Fibroblast of mammary gland (primary cell): ENCODE measurements around the gene DAB2IP.

Experiments used
- DNase-seq: peaks from one replicate; pipeline ENCODE4 v3.0.0-alpha.2; 2010; ENCODE audit warnings: low read depth
- H3K4me3 ChIP-seq: 2 replicates; pipeline ENCODE4 v1.5.1; 2011; ENCODE audit warnings: low read depth, mild to moderate bottlenecking, low read length, moderate library complexity; ENCODE audit not compliant: control insufficient read depth
- TF ChIP-seq, protein P1 (sequence below): conservative IDR thresholded peaks from 2 replicates; pipeline ENCODE4 v1.5.1; 2011; ENCODE audit warnings: low read depth, low read length, inconsistent platforms; ENCODE audit not compliant: control insufficient read depth, insufficient read depth

The DAB2IP gene

GRCh38 chr9:121811751-121812150, 160.3 kb downstream of the DAB2IP start:
- no peak overlapping the region for H3K4me3 ChIP-seq
- no peak for DNase-seq
- TF ChIP-seq, protein P1, sequence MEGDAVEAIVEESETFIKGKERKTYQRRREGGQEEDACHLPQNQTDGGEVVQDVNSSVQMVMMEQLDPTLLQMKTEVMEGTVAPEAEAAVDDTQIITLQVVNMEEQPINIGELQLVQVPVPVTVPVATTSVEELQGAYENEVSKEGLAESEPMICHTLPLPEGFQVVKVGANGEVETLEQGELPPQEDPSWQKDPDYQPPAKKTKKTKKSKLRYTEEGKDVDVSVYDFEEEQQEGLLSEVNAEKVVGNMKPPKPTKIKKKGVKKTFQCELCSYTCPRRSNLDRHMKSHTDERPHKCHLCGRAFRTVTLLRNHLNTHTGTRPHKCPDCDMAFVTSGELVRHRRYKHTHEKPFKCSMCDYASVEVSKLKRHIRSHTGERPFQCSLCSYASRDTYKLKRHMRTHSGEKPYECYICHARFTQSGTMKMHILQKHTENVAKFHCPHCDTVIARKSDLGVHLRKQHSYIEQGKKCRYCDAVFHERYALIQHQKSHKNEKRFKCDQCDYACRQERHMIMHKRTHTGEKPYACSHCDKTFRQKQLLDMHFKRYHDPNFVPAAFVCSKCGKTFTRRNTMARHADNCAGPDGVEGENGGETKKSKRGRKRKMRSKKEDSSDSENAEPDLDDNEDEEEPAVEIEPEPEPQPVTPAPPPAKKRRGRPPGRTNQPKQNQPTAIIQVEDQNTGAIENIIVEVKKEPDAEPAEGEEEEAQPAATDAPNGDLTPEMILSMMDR, result no peak

DNA sequence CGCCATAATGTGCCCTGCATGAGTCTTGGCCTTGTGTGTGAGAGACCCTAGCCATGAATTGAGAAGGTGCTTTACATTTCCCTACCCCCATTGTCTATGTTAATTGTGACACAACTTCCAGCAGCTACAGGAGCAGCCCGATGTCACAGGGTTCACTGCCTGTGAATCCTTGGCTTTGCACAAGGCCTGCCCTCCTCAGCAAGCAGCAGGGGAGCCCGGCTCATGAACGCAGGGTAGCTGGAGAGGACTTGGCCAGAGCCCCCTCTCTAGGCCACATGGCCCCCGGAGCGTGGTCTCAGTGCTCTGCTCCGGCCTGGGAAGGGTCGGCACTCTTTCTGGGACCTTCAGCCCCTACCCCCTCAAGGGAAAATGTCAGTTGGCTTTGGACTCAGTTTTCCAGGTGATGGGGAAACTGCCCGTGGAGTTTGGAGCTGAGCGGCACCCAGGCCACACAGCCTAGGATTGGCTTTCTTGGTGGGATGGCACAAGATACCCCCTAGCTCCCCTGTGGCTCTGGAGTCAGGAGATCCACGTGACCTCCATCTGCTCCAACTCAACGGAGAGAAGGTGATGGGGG, 160.8 kb downstream of the DAB2IP start:
- no peak overlapping the region for H3K4me3 ChIP-seq
- TF ChIP-seq, protein P1, result no peak
- no peak for DNase-seq

DNA sequence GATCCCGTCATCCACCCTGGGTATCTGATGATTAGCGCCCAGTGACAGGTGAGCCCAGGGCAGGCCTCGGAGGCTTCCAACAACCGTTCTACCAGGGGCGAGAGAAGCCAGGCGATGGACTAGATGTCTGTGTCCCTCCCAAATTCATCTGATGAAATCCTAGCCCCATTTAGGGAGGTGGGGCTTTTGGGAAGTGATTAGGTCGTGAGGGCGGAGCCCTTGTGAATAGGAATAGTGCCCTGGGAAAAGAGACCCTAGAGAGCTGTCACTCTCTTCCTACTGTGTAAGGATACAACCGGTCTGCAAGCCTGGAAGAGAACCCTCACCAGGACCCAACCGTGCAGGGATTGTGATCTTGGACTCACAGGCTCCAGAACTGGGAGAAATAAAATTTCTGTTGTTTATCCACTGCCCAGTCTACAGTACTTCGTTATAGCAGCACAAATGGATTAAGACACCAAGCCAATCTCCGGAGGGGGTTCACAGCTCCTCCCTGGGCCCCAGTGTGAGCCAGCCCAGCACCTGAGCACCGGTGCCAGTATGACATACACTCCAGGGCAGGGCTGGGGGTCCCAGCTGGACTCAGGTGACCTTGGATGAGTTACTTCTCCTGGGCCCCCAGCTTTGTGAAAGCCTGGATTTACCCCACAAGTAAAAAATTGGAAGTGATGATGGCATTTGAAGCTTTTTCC, 162.2 kb downstream of the DAB2IP start:
- no peak for DNase-seq
- TF ChIP-seq, protein P1, result no peak

DNA sequence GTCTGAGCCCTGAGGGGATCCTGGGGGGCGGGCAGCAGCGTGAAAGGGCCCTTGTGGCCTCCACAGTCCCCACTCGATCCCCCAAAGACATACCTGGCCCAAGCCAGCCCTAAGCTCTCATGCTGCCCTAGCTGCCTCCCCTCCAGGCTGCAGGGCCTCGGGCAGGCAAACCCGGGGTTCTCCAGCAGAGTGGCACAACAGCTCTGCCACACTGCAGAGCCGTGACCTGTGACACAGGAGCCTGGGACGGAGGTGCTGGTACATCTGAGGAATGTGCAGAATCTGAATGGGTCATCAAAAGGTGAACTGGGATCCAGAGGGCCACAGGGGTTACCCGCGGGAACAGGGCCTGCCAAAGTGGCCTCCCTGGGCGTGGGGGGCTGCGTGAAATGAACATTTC, 163.2 kb downstream of the DAB2IP start:
- H3K4me3 ChIP-seq, result no peak overlapping the region
- TF ChIP-seq, protein P1, result no peak
- no peak for DNase-seq

More for the DNA sequence above, 162.2 kb downstream of the DAB2IP start:
- no peak overlapping the region for H3K4me3 ChIP-seq

GRCh38 chr9:121815084-121815483, 163.7 kb downstream of the DAB2IP start:
- no peak overlapping the region for H3K4me3 ChIP-seq
- no peak for DNase-seq
- TF ChIP-seq, protein P1, result no peak

DNA sequence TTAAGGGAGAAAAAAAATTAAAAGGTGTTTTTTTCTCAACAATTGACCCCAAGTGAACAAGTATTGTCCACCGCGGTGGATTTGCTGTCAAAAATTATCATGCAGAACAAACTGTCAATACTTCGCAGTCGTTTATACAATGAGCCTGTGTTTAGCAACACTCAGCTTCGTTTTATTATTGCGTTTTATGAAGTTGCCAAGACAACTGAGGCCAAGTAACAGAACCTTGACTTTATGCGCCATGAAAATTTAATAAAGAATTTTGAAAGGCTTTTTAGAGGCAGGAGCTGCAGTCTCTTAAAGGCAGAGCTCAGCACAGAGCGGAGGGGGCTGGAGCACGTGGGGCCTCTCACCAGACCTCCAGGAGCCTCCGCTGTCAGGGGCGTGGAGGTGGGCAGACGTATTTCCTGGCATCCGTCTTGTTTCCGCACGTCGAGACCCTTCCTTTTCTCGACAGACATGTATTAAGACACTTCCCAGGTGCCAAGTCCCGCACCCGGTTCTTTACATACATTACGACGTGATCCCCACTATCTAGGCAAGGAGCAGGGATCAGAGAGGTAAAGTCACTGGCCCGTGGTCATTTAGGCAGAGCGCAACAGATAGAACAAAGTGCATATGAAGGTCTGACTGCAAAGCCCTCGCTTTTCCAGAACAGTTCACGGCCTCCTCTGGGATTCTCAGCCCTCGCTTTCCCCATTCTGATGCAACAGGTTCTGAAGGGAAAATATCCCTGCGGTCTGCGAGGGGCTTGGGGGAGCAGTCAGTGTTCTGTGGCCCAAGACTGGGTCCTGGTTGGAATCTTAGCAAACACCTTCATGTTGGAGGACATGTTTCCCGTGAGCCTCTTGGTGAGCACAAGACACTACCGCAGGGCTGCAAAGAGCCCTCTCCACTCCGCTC, 164.4 kb downstream of the DAB2IP start:
- TF ChIP-seq, protein P1, result no peak

More for the DNA sequence above, 164.4 kb downstream of the DAB2IP start:
- H3K4me3 ChIP-seq, result no peak overlapping the region
- no peak for DNase-seq
